ENCODE measurements around the gene CAPZA2. TPM values are rescaled to one million over a fixed set of nuclear protein-coding genes. Genes with fewer than 3 reads are reported as not detected.

CAPZA2 gene
- total and polyA plus RNA-seq, 9 of the 15 experiments (the other 6 are each of a cell fraction or from before 2014, with no cell fraction given), result 67.0 to 524 (median 176) TPM

DNA sequence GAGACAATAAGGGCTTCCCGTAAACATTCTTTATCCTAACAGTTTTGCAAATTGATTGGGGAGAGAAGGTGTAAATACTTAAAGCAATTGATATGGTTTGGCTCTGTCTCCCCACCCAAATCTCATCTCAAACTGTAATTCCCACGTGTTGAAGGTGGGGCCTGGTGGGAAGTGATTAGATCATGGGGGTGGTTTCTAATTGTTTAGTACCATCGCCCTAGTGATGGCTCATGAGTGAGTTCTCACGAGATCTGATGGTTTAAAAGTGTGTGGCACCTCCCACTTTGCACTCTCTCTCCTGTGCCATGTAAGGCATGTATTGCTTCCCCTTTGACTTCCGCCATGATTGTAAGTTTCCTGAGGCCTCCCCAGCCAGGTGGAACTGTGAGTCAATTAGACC lies 22.1 kb upstream of the CAPZA2 start:
- DNase-seq (ENCODE audit: extremely low read depth in 1 of 4, low spot score in 3 of 4) (no peak), ATAC-seq (peak; percentile 41), FAIRE-seq (no peak)
- TF ChIP-seq, protein P1, sequence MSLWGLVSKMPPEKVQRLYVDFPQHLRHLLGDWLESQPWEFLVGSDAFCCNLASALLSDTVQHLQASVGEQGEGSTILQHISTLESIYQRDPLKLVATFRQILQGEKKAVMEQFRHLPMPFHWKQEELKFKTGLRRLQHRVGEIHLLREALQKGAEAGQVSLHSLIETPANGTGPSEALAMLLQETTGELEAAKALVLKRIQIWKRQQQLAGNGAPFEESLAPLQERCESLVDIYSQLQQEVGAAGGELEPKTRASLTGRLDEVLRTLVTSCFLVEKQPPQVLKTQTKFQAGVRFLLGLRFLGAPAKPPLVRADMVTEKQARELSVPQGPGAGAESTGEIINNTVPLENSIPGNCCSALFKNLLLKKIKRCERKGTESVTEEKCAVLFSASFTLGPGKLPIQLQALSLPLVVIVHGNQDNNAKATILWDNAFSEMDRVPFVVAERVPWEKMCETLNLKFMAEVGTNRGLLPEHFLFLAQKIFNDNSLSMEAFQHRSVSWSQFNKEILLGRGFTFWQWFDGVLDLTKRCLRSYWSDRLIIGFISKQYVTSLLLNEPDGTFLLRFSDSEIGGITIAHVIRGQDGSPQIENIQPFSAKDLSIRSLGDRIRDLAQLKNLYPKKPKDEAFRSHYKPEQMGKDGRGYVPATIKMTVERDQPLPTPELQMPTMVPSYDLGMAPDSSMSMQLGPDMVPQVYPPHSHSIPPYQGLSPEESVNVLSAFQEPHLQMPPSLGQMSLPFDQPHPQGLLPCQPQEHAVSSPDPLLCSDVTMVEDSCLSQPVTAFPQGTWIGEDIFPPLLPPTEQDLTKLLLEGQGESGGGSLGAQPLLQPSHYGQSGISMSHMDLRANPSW (CRISPR knock-in tag; IDR thresholded peaks at IDR 0.05), result 0 out of 2 replicates have a peak, but pooled peaks have one; percentile 27
- TF ChIP-seq HNRNPL (IDR thresholded peaks at IDR 0.05; ENCODE audit: low read depth, low read length) (no peak), FOSL1 (tag; conservative IDR thresholded peaks at IDR 0.05) (0 out of 2 replicates have a peak, but pooled peaks have one; percentile 43), TEAD4 (IDR thresholded peaks at IDR 0.05; ENCODE audit: low read length) (peak; percentile 41; the same call in 1 of the 2 replicates), TEAD4 (CRISPR knock-in tag; IDR thresholded peaks at IDR 0.05; ENCODE audit: borderline replicate concordance) (no peak), TRIM28 (IDR thresholded peaks at IDR 0.05) (no peak), FOXJ2 (tag; IDR thresholded peaks at IDR 0.05) (peak; percentile 87), CBFA2T3 (IDR thresholded peaks at IDR 0.05) (peak; percentile 44), SOX6 (IDR thresholded peaks at IDR 0.05) (peak; percentile 62; the same call in 1 of the 2 replicates), FIP1L1 (IDR thresholded peaks at IDR 0.05; ENCODE audit: low read depth, low read length, poor library complexity, severe bottlenecking) (no peak), EP300 (IDR thresholded peaks at IDR 0.05; ENCODE audit: low read length) (peak; percentile 30; the same call in 1 of the 2 replicates), RFX1 (IDR thresholded peaks at IDR 0.05) (peak; percentile 56), RAD51 (IDR thresholded peaks at IDR 0.05; ENCODE audit: borderline replicate concordance, low read depth) (no peak), DACH1 (IDR thresholded peaks at IDR 0.05; ENCODE audit: partially characterized antibody) (no peak), SRF (CRISPR knock-in tag; IDR thresholded peaks at IDR 0.05) (peak in 1 of 2 experiments; percentile 82; a peak in 2 of 4 replicates), BHLHE40 (IDR thresholded peaks at IDR 0.05; ENCODE audit: low read length) (peak; percentile 25; the same call in 1 of the 2 replicates), SMC3 (conservative IDR thresholded peaks at IDR 0.05; ENCODE audit: insufficient read depth, low read depth, low read length) (no peak), TAL1 (IDR thresholded peaks at IDR 0.05) (peak; percentile 53), SMAD1 (IDR thresholded peaks at IDR 0.05; ENCODE audit: low read depth, low read length, partially characterized antibody) (no peak), CHD2 (IDR thresholded peaks at IDR 0.05; ENCODE audit: low read depth, low read length) (peak; percentile 85), RBM17 (IDR thresholded peaks at IDR 0.05; ENCODE audit: borderline replicate concordance, low read depth, low read length) (no peak), PPARD (CRISPR knock-in tag; IDR thresholded peaks at IDR 0.05) (no peak)
- H3K36me3 ChIP-seq (ENCODE audit: control insufficient read depth, insufficient read depth, low read length), result no peaks in the 10 kb centered on the region
- BruUV-seq (replicated peaks), result no TSS peak
- peaks cover 0 to 9% of the 10 kb centered on the region in 2 experiments; a peak in 2 of 5 replicates for H3K4me1 ChIP-seq (replicated peaks in 1 of 2; ENCODE audit: control insufficient read depth in 2 of 2, insufficient read depth in 2 of 2, low read length in 2 of 2)
- no peaks in the 10 kb centered on the region for H4K20me1 ChIP-seq (replicated peaks; ENCODE audit: control insufficient read depth, insufficient read depth, low read length)
- H3K9ac ChIP-seq (ENCODE audit: insufficient read depth in 1 of 2, low read depth in 2 of 2, low read length in 2 of 2), result no peak overlapping the region
- WGBS (ENCODE audit: insufficient coverage, low coverage, missing lambda C conversion rate), result 10% methylated on average over 5 of the region's 5 CpGs
- no peak overlapping the region for H2AFZ ChIP-seq (ENCODE audit: low read depth, low read length)
- no peaks in the 10 kb centered on the region for H3K9me3 ChIP-seq (replicated peaks; ENCODE audit: control insufficient read depth, insufficient read depth, low read depth, low read length)
- H3K4me3 ChIP-seq, result no peak overlapping the region
- H3K9me1 ChIP-seq (ENCODE audit: control insufficient read depth, insufficient read depth, low read length), result no peaks in the 10 kb centered on the region
- in situ Hi-C loops (cut with MboI), result no loop called here
- no peak overlapping the region for H3K27ac ChIP-seq (ENCODE audit: extremely low read depth, low read depth, low read length)
- CTCF ChIA-PET (ENCODE audit: low intra/inter-chr PET ratio), result interaction anchor here (0.6 kb wide), 1 partner anchor 1983 kb away, joined by 3 read pairs; no protein-coding TSS in a partner anchor
- H3K79me2 ChIP-seq (ENCODE audit: control insufficient read depth, insufficient read depth, low read length), result no peaks in the 10 kb centered on the region
- intact Hi-C loops (cut with micrococcal nuclease), result no loop called here
- POLR2A ChIA-PET, result no interaction called here
- H3K4me2 ChIP-seq (ENCODE audit: insufficient read depth, low read length), result no peak overlapping the region
- H3K27me3 ChIP-seq (ENCODE audit: control insufficient read depth in 2 of 2, insufficient read depth in 2 of 2, low read length in 2 of 2), result peaks cover 27 to 32% of the 10 kb centered on the region in 2 experiments

Measured in K562 (cell line).